Measurements from ENCODE around the gene SMYD3.

SMYD3 gene

DNA sequence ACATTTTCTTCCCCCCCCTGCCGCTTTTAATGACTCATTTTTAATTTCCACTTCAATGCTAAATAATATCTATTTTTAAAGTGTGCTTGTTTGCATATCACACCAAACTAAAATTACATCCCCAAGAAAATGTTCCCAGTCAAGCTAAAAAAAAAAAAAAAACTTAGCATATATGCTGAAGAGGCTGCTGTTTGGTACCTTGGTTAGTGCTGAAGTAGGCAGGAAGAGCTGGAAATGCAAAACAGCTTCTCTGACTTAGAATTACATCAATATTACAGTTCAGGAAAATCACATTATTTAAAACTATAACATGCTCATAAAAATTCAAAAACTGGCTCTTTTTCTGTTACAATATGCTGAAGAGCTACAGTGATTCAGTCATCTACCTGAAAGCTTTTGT lies 372.3 kb downstream of the SMYD3 start:
- Histone ChIP-seq H2BK5ac (ENCODE audit: low read depth, low read length, poor library complexity, severe bottlenecking) (no peak overlapping the region), H3K4ac (ENCODE audit: low read depth in 1 of 2, low read length in 2 of 2) (no peak overlapping the region), H3K23ac (ENCODE audit: low read length in 2 of 2) (no peak overlapping the region), H4K91ac (ENCODE audit: low read length) (no peak overlapping the region), H3K4me2 (ENCODE audit: low read length, poor library complexity, severe bottlenecking) (no peak overlapping the region), H2AFZ (ENCODE audit: low read depth, low read length) (no peak overlapping the region), H3K27me3 (ENCODE audit: control insufficient read depth in 1 of 2, insufficient read depth in 1 of 2, low read length in 2 of 2) (no peaks in the 10 kb centered on the region), H3K36me3 (ENCODE audit: control insufficient read depth in 1 of 2, insufficient read depth in 2 of 2, low read depth in 1 of 2, low read length in 2 of 2) (no peaks in the 10 kb centered on the region), H3K14ac (ENCODE audit: low read length in 2 of 2) (no peak overlapping the region), H2BK15ac (ENCODE audit: low read depth, poor library complexity, severe bottlenecking) (no peak overlapping the region), H2BK120ac (ENCODE audit: low read depth, low read length) (no peak overlapping the region), H3K4me3 (ENCODE audit: insufficient read depth in 1 of 2, low read depth in 1 of 2, low read length in 2 of 2) (no peak overlapping the region), H3K79me1 (replicated peaks; ENCODE audit: low read length, poor library complexity, severe bottlenecking) (peaks cover 3% of the 10 kb centered on the region), H3K9me3 (ENCODE audit: control insufficient read depth, low read length) (no peaks in the 10 kb centered on the region), H3K27ac (ENCODE audit: low read length, poor library complexity, severe bottlenecking) (no peak overlapping the region), H2BK12ac (ENCODE audit: low read length in 2 of 2) (no peak overlapping the region), H3K9ac (ENCODE audit: low read length) (no peak overlapping the region), H3K18ac (ENCODE audit: low read depth in 1 of 2, low read length in 2 of 2) (no peak overlapping the region), H4K8ac (ENCODE audit: low read length) (no peak overlapping the region), H3K4me1 (ENCODE audit: control insufficient read depth, insufficient read depth, low read depth, low read length) (peaks cover 1% of the 10 kb centered on the region), H2AK5ac (ENCODE audit: low read length, severe bottlenecking) (no peak overlapping the region)
- no CpG with 5 or more reads among the region's 1 CpG for WGBS
- DNase-seq, result no peak

- Histone ChIP-seq H4K8ac (ENCODE audit: low read length) (peak overlapping the region; percentile 54), H2AFZ (ENCODE audit: low read depth, low read length) (no peak overlapping the region), H3K18ac (ENCODE audit: low read depth in 1 of 2, low read length in 2 of 2) (no peak overlapping the region), H3K4me2 (ENCODE audit: low read length, poor library complexity, severe bottlenecking) (no peak overlapping the region), H3K79me1 (replicated peaks; ENCODE audit: low read length, poor library complexity, severe bottlenecking) (peaks cover 2% of the 10 kb centered on the region), H3K23ac (ENCODE audit: low read length in 2 of 2) (no peak overlapping the region), H3K9ac (ENCODE audit: low read length) (no peak overlapping the region), H3K4me3 (ENCODE audit: insufficient read depth in 1 of 2, low read depth in 1 of 2, low read length in 2 of 2) (no peak overlapping the region), H2BK15ac (ENCODE audit: low read depth, poor library complexity, severe bottlenecking) (no peak overlapping the region), H2AK5ac (ENCODE audit: low read length, severe bottlenecking) (no peak overlapping the region), H3K14ac (ENCODE audit: low read length in 2 of 2) (no peak overlapping the region), H3K27ac (ENCODE audit: low read length, poor library complexity, severe bottlenecking) (no peak overlapping the region), H4K91ac (ENCODE audit: low read length) (no peak overlapping the region), H3K4ac (ENCODE audit: low read depth in 1 of 2, low read length in 2 of 2) (no peak overlapping the region), H3K27me3 (ENCODE audit: control insufficient read depth in 1 of 2, insufficient read depth in 1 of 2, low read length in 2 of 2) (no peaks in the 10 kb centered on the region), H3K4me1 (ENCODE audit: control insufficient read depth, insufficient read depth, low read depth, low read length) (no peaks in the 10 kb centered on the region), H3K9me3 (ENCODE audit: control insufficient read depth, low read length) (no peaks in the 10 kb centered on the region), H2BK12ac (ENCODE audit: low read length in 2 of 2) (peak overlapping the region in 1 of 2 experiments; percentile 93), H2BK120ac (ENCODE audit: low read depth, low read length) (no peak overlapping the region), H3K36me3 (ENCODE audit: control insufficient read depth in 1 of 2, insufficient read depth in 2 of 2, low read depth in 1 of 2, low read length in 2 of 2) (peaks cover 0 to 4% of the 10 kb centered on the region in 2 experiments), H2BK5ac (ENCODE audit: low read depth, low read length, poor library complexity, severe bottlenecking) (no peak overlapping the region)
- no CpG with 5 or more reads among the region's 1 CpG for WGBS
- no peak for DNase-seq
Measured at GRCh38 chr1:246131095-246131494, 376.0 kb downstream of the SMYD3 start.

GRCh38 chr1:246128494-246129069 lies 378.5 kb downstream of the SMYD3 start:
- H3K18ac ChIP-seq (ENCODE audit: low read depth in 1 of 2, low read length in 2 of 2), result no peak overlapping the region
- H3K4me1 ChIP-seq (ENCODE audit: control insufficient read depth, insufficient read depth, low read depth, low read length), result no peaks in the 10 kb centered on the region
- no peak for DNase-seq
- H2BK15ac ChIP-seq (ENCODE audit: low read depth, poor library complexity, severe bottlenecking), result no peak overlapping the region
- H2BK120ac ChIP-seq (ENCODE audit: low read depth, low read length), result no peak overlapping the region
- no peak overlapping the region for H3K4me3 ChIP-seq (ENCODE audit: insufficient read depth in 1 of 2, low read depth in 1 of 2, low read length in 2 of 2)
- H3K4me2 ChIP-seq (ENCODE audit: low read length, poor library complexity, severe bottlenecking), result no peak overlapping the region
- H3K9ac ChIP-seq (ENCODE audit: low read length), result no peak overlapping the region
- H3K27ac ChIP-seq (ENCODE audit: low read length, poor library complexity, severe bottlenecking), result no peak overlapping the region
- H3K27me3 ChIP-seq (ENCODE audit: control insufficient read depth in 1 of 2, insufficient read depth in 1 of 2, low read length in 2 of 2), result no peaks in the 10 kb centered on the region
- over 99% methylated on average over 7 of the region's 9 CpGs for WGBS
- H3K14ac ChIP-seq (ENCODE audit: low read length in 2 of 2), result no peak overlapping the region
- no peaks in the 10 kb centered on the region for H3K9me3 ChIP-seq (ENCODE audit: control insufficient read depth, low read length)
- H4K91ac ChIP-seq (ENCODE audit: low read length), result no peak overlapping the region
- no peak overlapping the region for H2AK5ac ChIP-seq (ENCODE audit: low read length, severe bottlenecking)
- no peak overlapping the region for H4K8ac ChIP-seq (ENCODE audit: low read length)
- peaks cover 0 to 4% of the 10 kb centered on the region in 2 experiments for H3K36me3 ChIP-seq (ENCODE audit: control insufficient read depth in 1 of 2, insufficient read depth in 2 of 2, low read depth in 1 of 2, low read length in 2 of 2)
- H2BK5ac ChIP-seq (ENCODE audit: low read depth, low read length, poor library complexity, severe bottlenecking), result no peak overlapping the region
- H3K79me1 ChIP-seq (replicated peaks; ENCODE audit: low read length, poor library complexity, severe bottlenecking), result peaks cover 3% of the 10 kb centered on the region
- H3K4ac ChIP-seq (ENCODE audit: low read depth in 1 of 2, low read length in 2 of 2), result no peak overlapping the region
- no peak overlapping the region for H2AFZ ChIP-seq (ENCODE audit: low read depth, low read length)
- no peak overlapping the region for H2BK12ac ChIP-seq (ENCODE audit: low read length in 2 of 2)
- no peak overlapping the region for H3K23ac ChIP-seq (ENCODE audit: low read length in 2 of 2)

- Histone ChIP-seq H3K9ac (ENCODE audit: low read length) (no peak overlapping the region), H2AFZ (ENCODE audit: low read depth, low read length) (no peak overlapping the region), H3K4me2 (ENCODE audit: low read length, poor library complexity, severe bottlenecking) (no peak overlapping the region), H3K4me1 (ENCODE audit: control insufficient read depth, insufficient read depth, low read depth, low read length) (no peaks in the 10 kb centered on the region), H4K8ac (ENCODE audit: low read length) (no peak overlapping the region), H3K14ac (ENCODE audit: low read length in 2 of 2) (no peak overlapping the region), H4K91ac (ENCODE audit: low read length) (no peak overlapping the region), H3K23ac (ENCODE audit: low read length in 2 of 2) (no peak overlapping the region), H2BK120ac (ENCODE audit: low read depth, low read length) (no peak overlapping the region), H3K27me3 (ENCODE audit: control insufficient read depth in 1 of 2, insufficient read depth in 1 of 2, low read length in 2 of 2) (no peaks in the 10 kb centered on the region), H3K4ac (ENCODE audit: low read depth in 1 of 2, low read length in 2 of 2) (no peak overlapping the region), H2BK5ac (ENCODE audit: low read depth, low read length, poor library complexity, severe bottlenecking) (no peak overlapping the region), H2BK15ac (ENCODE audit: low read depth, poor library complexity, severe bottlenecking) (no peak overlapping the region), H2BK12ac (ENCODE audit: low read length in 2 of 2) (no peak overlapping the region), H3K4me3 (ENCODE audit: insufficient read depth in 1 of 2, low read depth in 1 of 2, low read length in 2 of 2) (no peak overlapping the region), H3K18ac (ENCODE audit: low read depth in 1 of 2, low read length in 2 of 2) (no peak overlapping the region), H3K79me1 (replicated peaks; ENCODE audit: low read length, poor library complexity, severe bottlenecking) (peaks cover 3% of the 10 kb centered on the region), H3K27ac (ENCODE audit: low read length, poor library complexity, severe bottlenecking) (no peak overlapping the region), H3K9me3 (ENCODE audit: control insufficient read depth, low read length) (no peaks in the 10 kb centered on the region), H2AK5ac (ENCODE audit: low read length, severe bottlenecking) (no peak overlapping the region), H3K36me3 (ENCODE audit: control insufficient read depth in 1 of 2, insufficient read depth in 2 of 2, low read depth in 1 of 2, low read length in 2 of 2) (peaks cover 0 to 4% of the 10 kb centered on the region in 2 experiments)
- DNase-seq, result no peak
Measured at GRCh38 chr1:246126580-246126979, 380.5 kb downstream of the SMYD3 start.
